Stimulated activated CD4-positive, alpha-beta T cell treated with anti-CD3 and anti-CD28 coated beads, Interleukin-2, amount 100 ng/mL, for 24 hours (primary cell): ENCODE measurements around the gene NIPAL3.
"Not testable (repeated sequence)": the region's sequence is repeated elsewhere in the genome, so short reads cannot be mapped to it uniquely, and the experiment has no call there.

Experiments used
- DNase-seq, 2 donors: peaks; one replicate each; pipeline ENCODE4 v3.0.0-alpha.2; 2020

NIPAL3 gene

DNA sequence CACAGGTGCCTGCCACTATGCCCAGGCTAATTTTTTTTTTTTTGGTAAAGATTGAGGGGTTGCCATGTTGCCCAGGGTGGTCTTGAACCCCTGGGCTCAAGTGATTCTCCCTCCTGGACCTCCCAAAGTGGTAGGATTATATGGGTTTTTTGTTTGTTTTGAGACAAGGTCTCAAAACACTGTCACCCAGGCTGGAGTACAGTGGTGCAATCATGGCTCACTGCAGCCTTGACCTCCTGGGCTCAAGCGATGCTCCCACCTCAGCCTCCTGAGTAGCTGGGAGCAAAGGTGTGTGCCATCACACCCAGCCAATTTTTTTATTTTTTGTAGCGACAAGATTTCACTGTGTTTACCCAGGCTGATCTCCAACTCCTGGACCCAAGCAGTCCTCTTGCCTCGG lies 78.2 kb downstream of the NIPAL3 start:
- no peak for DNase-seq

DNA sequence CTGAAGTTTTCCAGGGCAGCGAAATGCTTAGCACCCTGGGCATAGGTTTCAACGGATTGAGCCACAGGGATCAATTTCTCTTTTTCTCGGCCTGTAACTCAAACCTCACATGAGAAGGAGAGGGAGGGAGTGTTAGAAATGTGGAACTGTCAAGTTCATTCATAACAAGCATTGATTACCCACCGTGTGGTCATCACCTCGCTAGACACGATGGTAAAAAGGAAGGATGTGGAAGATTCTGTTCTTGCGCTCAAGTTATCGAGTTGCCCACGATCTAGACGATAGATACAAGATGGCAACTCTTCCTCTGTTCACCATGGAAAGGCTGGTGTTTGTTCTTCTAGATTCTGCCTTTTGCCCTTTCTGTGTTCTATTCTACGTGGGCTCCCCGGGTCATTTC lies 83.0 kb downstream of the NIPAL3 start:
- DNase-seq, result no peak

DNA sequence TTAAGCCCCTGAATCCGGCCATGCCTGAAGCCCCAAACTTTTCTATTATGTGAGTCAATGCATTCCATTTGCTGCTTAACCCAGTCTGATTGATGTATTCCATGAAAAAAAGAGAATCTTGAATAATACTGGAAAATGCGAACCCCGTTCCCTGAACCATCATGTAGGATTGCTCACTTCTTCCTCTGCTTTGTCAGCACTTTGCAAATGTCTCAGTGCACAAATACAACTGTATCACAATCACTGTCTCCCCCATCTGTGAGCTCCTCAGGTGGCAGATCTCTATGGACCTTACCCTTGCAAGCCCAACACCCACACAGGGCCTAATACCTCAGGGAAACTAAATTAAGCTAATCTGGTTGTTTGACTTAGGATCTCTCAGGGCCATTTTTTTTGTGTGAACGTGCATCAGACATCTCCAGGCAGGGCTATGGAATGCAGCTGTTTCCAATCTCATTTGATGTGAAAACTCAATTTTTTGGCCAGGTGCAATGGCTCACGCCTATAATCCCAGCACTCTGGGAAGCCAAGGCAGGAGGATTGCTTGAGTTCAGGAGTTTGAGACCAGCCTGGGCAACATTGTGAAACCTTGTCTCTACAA lies 84.9 kb downstream of the NIPAL3 start:
- no peak for DNase-seq

DNA sequence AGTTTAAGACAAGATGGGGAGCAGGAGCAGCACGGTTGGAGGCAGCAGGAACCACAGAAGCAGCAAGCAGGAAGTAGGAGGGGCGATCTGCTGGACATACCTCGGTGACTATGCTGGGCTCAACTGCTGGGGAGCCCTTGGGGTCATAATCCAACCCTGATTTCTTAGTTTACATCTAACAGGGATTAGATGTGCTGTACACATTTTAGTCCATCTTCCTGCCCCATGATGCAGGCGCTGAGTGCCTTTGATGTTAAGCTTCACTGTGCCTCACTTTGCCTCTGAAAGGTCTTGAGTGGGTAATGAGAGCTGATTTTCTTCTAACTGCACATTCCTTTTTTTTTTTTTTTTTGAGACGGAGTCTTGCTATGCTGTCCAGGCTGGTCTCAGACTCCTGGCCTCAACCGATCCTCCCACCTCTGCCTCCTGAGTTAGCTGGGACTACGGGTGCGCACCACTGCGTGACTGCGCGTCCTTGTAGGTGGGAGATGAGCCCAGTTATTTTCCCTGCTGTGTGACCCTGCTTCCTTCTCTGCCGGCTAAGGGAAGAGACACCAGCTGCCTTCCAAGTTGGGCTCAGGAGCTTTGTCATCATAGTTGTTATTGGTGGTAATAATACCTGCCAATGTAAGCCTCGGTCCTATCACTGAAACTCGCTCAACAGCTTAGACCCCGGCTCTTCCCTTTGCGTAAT lies 85.9 kb downstream of the NIPAL3 start:
- DNase-seq, result peak; percentile 24 to 50

DNA sequence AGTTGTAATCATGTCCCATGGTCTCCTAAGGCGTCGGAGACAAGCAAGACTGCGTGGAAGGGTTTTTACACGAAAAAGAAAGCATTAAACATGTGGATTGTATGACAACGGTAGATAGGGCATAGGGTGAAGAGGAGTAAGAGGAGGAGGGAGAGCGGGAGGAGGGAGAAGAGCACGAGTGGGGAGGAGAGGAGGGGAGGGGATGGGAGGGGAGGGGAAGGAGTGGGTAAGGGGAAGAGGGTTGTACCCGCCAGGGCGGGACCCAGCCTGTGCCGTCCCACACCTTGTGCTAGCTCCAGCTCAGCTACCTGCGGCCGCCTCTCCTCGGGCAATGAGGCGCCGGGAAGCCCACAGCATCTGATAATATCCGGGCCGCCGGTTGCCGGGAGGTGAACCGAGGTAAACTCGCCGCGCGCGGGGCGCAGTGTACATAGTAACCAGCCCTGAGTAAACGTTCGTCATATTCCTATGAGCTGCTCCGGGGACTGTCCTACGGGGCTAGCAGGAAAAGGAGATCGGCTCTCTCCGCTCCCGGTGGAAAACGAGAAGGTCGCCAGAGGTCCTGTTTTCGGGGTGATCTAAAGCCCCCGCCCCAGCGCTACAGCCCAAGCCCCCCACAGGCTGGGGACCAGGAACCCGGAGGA lies 86.6 kb downstream of the NIPAL3 start:
- peak; percentile 78 for DNase-seq

DNA sequence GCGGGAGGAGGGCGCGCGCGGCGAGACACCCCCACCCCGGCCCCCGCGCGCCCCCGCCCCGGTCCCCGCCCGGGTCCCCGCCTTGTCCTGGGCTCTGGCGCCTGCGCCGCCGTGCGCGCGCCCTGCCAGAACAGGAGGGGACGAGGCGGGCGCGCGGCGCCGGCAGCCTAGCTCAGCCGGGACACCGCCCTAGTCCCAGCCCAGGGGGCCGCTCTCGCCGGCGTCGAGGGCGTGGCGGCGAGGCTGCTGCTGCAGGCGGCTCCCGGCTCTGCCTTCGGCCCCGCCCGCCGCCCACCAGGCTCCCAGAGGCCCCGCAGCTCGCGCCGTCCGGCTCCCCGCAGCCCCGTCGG lies 87.1 kb downstream of the NIPAL3 start, which contains the start of gene RCAN3:
RCAN3 (plus strand) TSS at position 128 of the 350 bp plus-strand sequence. CDS start 11,537 bp downstream, outside the sequence.
- peak; percentile 88 to 91 for DNase-seq

DNA sequence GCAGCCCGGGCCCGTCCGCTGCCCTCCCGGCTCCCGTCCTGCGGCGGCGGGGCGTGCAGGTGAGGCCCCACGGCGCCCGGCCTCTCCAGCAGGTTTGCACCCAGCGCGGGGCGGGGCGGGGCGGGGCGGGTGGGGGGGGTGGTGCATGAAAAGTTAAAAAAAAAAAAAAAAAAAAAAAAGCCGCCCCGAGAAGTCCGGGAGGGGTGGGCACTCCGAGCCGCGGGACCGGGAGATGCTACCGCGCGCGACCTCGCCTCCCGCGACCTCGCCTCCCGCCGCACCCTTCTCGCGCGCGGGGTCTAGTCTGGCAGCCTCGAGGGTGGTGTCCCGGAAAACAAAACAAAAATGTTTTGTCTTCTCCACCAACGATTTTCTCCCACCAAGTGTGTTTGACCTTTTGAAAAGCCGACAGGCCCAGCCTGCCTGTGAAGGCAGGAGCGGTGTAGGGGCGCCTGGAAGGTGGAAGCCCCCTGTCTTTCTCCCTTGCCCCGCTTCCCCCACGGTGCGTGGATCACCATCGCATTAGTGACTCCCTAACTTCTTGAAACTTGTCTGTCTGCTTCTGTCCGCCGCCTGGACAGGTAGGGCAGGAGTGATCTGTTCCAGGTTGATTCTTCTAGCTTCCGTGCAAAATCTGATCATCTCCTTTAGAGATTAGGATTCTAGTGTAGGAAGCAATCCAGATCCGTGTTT lies 87.6 kb downstream of the NIPAL3 start:
- peak in 1 of 2 donors; percentile 45 for DNase-seq

DNA sequence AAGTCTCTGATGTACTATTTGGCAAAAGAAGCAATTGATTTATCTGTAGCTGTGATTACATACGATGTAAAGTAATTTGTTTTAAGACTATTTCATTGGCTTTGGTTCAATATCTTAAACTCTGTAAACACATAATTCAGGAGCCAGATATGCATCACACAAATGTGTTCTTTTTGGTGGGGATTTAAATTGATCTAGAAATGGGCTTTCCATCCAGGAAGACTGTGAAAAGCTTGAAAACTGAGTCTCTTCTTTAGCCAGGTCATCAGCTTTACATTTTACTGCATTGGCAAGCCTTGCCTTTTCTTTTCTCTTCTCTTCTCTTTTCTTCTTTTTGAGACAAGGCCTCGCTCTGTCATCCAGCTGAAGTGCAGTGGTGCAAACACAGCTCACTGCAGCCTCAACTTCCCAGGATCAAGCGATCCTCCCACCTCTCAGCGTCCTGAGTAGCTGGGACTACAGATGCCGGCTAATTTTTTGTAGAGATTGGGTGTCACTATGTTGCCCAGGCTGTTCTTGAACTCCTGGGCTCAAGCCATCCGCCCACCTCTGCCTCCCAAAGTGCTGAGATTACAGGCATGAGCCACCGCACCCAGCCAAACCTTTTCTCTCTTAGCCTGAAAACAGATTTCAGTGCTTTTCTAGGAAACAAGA lies 88.4 kb downstream of the NIPAL3 start:
- peak in 1 of 2 donors; percentile 44 for DNase-seq

DNA sequence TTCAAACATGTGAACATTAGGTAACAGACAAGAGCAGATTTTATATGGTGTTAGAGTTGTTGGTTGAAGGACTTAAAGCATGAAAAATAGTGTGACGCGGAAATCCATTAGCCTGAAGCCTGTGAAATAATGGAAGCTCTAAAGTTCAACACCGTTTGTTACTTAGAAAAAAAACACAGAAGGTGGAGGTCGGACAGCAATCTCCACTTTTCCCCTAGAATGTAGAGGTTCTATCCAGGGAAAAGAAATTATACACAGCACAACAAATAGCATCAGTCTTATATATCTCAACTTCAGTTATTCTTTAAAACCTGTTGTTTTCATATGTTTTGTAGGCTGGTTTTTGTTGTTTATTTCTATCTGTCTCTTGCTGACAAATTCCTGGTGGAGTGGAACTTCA lies 89.0 kb downstream of the NIPAL3 start:
- DNase-seq, result no peak

DNA sequence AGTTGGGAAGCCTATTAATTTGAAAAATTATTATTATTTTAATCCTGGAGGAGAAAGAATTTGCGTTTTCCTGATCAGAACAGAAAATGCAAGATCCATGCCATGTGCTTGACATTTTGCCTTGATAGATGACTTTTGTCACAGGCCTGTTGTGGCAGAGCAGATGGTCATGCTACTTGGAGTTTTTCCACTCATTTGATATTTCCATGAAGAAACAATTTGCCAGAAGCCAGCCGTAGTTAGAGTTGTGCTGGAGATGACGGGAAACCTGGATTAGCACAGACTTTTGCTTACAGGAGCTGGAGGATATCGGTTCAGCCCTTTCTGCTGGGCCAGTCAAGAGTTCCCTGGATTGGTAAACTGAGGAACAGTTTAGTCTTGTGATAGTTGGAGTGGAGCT lies 90.2 kb downstream of the NIPAL3 start:
- DNase-seq, result no peak

DNA sequence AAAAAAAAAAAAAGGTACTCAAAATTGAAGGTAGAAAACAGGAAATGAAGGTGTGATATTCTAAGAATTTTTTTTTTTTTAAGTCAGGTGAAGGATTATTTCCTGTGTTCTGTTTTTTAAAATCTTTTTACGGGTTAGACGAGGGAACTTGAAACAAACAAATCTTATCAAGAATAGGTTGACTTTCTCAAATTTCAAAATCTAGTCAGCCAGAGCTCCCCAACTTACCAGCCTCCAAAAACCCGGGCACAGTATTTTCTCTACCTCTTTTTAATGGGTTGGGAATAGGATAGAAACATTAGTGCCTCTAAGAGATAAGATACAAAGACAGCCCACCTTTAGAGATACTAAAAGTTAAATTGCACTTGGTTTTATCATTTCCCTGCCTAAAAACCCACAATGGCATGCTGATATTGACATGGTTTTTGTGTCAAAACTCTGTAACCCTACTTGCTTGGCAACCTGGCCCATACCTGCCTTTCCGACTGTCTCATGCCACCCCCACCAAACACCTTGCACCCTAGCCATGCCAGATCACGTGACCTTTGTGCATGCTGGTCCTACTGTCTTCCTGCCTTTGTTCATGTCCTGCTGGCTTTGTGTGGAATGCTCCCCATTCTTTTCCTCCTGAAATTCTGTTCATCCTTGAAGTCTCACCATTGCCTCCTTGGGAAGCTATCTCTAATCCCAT lies 91.2 kb downstream of the NIPAL3 start:
- peak in 1 of 2 donors; percentile 39 for DNase-seq

DNA sequence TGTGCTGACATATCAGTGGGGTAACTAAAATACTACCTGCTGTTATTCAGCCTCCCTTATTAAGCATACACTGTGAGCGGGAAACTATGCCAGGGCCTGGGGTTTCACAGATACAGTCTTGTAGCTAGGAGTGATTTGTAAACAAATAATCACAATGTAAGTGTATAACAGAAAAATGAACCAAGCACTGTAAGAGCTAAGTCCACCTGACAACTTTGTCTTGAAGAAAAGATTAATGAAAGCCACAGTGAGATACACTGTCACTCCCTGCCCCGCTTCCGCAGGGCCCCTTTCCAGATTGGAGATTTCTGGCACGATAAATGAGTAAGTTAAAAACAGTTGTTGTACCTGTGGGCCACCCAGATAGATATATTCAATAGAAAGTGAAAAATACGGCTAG lies 91.8 kb downstream of the NIPAL3 start:
- DNase-seq, result no peak

DNA sequence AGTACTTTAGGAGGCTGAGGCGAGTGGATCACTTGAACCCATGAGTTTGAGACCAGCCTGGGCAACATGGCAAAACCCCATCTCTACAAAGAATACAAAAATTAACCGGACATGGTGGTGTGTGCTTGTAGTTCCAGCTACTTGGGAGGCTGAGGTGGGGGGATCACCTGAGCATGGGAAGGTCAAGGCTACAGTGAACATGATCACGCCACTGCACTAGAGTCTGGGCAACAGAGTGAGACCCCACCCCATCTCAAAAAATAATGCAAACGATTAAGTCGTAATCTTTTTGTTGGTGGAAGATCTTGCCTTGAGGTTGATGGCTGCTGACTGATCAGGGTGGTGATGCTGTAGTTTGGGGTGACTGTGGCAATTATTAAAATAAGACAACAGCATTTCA lies 93.3 kb downstream of the NIPAL3 start:
- no peak for DNase-seq

DNA sequence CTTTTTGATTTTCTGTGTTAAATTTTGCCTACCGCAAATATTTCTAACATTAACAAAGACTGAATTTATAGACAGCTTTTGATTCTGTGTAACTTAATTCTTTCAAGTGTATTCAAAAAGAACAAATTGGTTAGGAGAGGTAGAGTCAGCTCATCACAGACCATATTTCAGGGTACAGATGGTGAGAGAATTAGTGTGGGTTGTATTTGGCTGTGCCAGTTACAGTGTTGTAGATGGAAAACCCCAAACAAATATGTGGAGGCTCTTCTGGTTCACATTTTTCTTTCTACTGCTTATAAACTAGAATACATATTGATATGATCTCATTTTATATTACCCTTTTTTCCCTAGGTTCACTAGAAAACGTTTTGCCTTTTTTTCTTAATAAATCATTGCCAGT lies 98.1 kb downstream of the NIPAL3 start:
- no peak for DNase-seq

DNA sequence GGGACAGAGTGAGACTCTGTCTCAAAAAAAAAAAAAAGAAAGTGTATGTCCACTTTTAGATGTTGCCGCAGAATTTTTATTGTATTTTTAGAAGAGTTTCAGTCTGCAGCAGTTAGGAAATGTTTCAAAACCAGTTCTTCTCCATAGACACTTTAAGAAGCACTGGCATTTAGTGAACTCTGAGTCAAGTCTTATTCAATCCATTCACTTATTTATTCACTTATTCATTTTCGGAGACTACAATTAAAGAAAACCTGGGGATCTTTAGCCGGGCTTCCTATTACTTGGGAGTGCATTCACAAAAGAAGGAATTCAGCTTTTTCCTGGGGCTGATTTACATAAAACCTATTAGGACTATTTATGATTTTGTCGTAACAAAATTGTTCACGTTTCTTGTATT lies 99.3 kb downstream of the NIPAL3 start:
- DNase-seq, result no peak

DNA sequence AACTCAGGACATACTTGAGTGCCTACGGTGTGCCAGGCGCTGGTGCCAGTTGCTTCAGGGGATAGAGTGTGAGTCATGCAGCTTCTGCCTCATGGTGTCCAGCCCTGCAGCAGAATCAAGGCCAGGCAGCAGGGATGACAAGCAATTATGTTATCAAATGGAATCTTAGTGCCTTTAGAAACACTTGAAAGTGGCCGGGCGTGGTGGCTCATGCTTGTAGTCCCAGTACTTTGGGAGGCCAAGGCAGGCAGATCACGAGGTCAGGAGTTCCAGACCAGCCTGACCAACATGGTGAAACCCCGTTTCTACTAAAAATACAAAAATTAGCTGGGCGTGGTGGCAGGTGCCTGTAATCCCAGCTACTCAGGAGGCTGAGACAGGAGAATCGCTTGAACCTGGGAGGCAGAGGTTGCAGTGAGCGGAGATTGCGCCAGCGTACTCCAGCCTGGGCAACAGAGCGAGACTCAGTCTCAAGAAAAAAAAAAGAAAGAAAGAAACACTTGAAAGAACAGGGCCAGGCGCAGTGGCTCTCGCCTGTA lies 100.1 kb downstream of the NIPAL3 start:
- not testable (repeated sequence) for DNase-seq

DNA sequence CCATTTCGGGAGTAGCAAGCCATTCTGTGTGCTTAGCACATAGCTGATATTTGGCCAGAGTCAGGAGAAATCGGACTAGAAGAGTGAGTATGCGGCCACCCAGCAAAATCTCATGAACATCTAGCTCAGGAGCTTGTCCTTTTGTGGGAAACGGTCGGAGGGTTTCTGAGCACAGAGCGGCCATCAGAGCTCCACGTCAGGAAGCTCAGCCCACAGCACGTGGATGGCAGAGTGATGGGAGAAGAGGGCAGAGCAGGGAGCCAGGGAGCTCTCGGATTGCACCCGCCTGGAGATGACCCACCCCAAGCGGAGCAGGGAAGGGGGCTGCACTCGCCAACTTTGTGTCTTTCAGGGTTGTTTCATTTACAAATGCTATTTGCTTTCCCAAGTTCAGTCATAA lies 100.9 kb downstream of the NIPAL3 start:
- DNase-seq, result no peak

DNA sequence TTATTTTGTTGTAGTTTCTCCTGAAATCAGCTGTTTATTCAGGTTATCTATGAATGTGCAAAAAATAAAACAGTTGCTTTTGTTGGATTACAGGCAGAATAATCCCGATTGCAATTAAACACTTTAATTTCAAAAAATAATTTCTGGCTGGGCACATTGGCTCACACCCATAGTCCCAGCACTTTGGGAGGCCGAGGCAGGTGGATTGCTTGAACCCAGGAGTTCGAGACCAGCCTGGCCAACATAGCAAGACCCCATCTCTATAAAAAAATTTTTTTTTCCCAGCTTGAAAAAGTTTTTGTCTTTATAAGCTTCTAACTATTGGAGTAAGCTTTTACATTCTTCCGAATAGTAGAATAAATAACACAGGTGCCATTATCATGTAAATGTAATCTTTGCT lies 102.3 kb downstream of the NIPAL3 start:
- DNase-seq, result no peak

DNA sequence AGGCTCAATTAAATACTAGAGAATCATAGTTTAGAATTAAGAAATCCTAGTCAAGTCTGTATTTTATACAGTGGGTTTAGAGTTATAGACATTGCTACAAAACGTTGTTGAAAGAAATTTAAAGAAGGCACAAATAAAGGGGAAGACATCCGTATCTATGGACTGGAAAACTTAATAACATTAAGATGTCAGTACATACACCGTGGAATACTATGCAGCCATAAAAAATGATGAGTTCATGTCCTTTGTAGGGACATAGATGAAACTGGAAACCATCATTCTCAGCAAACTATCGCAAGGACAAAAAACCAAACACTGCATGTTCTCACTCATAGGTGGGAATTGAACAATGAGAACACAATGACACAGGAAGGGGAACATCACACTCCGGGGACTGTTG lies 104.7 kb downstream of the NIPAL3 start:
- not testable (repeated sequence) for DNase-seq
